Measurements from ENCODE around the gene NUAK1.
A peak's percentile ranks its signal among the peaks of the same experiment; 100 is the strongest.
"Not testable (repeated sequence)": the region's sequence is repeated elsewhere in the genome, so short reads cannot be mapped to it uniquely, and the experiment has no call there.

NUAK1 gene

DNA sequence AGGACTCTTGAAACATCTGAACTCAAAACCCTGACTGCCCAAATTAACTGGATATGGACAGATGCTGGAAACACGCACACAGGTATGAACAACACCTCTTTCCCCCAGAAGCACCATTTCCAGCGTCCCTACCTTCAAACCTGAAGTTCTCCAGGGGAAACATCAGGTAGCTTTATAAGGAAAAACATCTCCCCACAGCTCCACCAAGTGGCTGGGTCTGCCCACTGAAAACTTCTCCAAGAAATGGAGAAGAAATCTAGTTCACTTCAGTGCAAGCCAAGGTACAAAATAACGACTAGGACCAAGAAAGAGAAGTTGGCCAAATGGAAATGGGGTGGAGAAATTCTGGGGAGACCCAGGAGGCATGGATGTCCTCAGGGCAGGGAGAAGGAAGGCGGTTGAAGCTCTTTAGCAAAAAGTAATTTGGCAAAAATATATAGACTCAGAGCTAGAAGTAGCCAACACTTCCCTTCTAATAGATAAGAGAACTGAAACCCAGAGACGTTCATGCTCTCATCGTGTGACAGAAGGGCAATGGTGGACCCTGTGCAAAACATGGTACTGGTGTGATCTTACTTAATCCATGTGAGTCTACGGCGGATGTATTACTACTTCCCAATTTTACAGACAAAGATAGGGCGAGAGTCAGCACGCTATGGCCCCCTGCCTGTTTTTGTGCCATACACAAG lies 10.5 kb upstream of the NUAK1 start:
- H3K27ac ChIP-seq = no peak overlapping the region
- no peak for DNase-seq (ENCODE audit: low read depth, low spot score)

DNA sequence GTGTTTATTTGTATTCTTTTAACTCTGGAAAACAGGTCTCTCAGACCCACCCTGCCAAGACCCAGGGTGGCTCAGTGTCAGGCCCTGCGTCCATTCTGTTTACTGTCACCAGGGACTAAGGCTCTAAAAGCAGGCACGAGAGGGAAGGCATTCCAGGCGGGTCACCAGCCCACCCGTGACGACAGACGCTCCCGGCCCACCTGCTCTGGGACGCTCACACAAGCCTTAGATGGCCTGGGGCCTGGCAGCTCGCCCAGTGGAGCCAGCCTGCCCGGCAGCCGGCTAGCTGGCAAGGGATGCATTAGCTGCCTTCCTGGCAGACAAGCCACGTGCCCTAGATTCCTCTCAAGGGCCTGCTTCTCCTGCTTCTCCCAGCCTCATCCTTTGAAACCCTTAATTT lies 9.2 kb upstream of the NUAK1 start:
- H3K27ac ChIP-seq = no peak overlapping the region
- no peak for DNase-seq (ENCODE audit: low read depth, low spot score)

DNA sequence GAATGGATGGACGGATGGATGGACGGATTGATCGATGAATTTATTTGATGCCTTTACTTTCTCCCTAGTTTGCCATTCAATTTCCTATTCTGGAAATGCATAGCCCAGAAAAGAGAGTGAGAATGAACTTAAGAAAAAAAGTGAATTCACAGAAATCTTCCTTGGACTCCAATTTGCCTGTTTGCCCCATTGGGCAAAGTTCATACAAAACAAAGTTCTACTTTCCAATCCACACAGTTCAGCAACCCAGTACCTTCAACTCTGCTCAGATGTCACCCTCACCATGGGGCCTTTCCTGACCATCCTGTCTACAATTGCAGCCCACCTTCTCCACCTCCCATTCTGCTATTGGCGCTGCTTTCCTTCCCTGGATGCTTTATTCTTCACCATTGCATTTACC lies 8.2 kb upstream of the NUAK1 start:
- DNase-seq (ENCODE audit: low read depth, low spot score) = no peak
- H3K27ac ChIP-seq = no peak overlapping the region

DNA sequence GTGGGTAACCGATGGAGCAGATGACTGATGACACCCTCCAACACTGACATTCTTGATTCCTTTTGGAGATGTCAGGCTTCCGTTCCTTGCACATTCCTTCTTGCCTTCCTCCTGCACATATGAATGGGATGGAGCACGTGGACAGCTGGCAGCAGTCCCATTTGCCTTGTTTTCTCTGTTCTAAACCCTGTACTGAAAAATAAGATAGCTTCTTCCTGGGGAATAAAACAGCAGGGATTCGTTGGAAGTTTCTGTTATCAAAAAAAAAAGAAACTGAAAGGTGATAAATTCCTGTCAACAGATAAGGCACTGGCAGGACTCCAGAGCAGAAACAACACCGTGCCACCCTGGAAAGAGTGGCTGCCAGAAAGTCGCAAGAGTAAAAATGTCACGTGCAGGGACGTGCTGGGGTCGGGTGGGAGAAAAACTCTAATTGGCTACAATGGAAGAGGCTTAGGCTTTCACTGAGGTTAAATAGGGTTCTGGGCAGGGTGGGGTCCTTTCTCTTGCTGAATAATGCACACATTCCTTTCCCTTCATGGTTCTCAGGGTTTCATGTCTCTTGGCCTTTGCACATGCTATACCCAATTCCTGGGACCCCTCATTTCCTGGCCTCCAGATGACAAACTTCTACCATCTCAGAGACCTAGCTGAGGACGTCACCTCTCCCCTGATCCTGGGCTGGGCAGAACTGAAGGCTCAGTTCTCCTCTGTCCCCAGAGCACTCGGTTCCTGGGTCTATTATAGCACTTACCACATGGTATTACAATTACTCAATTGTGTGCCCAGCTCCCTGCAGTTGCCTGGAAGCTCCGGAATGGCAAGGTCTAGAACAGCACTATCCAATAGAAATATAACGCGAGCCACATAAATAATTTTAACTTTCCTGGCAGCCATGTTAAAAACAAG lies 7.0 kb upstream of the NUAK1 start:
- no peak for DNase-seq (ENCODE audit: low read depth, low spot score)
- no peak overlapping the region for H3K27ac ChIP-seq

DNA sequence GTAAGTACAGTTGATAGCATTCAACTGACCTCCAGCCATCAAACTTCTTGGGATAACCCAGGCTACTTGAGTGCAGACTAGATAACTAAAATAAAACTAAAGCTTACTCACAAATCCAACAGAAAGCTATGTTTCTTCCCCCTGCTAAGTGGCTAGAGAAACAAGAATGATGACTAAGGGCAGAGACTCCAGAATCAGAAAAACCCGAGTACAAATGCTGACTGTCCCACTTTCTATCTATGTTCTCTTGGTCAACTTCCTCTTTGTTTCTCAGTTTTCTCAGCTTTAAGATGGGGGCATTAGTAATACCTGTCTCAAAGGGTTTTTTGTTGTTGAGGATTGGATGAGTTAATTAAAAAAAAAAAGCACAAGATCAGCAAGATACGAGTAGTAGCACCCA lies 6.1 kb upstream of the NUAK1 start:
- H3K27ac ChIP-seq = no peak overlapping the region
- no peak for DNase-seq (ENCODE audit: low read depth, low spot score)

DNA sequence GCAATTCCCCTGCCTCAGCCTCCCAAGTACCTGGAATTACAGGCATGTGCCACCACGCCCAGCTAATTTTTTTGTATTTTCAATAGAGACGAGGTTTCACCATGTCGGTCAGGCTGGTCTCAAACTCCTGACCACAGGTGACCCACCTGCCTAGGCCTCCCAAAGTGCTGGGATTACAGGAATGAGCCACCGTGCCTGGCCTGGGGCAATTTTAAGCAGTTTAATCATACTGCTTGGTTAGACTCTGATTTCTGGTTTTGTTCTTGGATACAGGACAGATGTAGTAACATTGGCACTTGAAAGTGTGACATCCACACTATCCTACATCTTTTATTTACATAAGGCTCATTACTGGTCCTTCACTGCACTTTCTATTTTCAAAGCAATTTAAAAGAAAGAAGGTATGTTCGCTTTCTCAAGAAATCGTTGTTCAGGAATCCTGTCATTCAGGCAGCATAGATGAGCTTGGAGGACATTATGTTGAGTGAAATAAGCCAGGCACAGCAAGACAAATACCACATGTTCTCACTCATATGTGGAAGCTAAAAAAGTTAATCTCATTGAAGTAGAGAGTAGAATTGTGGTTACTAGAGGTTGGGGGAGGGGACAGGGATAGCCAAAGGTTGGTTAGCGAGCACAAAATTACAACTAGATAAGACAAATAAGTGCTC lies 4.0 kb upstream of the NUAK1 start:
- H3K27ac ChIP-seq = no peak overlapping the region
- no peak for DNase-seq (ENCODE audit: low read depth, low spot score)

DNA sequence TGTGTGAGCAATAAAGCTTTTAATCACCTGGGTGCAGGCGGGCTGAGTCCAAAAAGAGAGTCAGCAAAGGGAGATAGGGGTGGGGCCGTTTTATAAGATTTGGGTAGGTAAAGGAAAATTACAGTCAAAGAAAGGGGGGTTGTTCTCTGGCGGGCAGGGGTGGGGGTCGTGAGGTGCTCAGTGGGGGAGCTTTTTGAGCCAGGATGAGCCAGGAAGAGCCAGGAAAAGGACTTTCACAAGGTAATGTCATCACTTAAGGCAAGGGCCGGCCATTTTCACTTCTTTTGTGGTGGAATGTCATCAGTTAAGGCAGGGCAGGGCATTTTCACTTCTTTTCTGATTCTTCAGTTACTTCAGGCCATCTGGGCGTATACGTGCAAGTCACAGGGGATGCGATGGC lies 3.2 kb upstream of the NUAK1 start:
- not testable (repeated sequence) for H3K27ac ChIP-seq; DNase-seq (ENCODE audit: low read depth, low spot score)

DNA sequence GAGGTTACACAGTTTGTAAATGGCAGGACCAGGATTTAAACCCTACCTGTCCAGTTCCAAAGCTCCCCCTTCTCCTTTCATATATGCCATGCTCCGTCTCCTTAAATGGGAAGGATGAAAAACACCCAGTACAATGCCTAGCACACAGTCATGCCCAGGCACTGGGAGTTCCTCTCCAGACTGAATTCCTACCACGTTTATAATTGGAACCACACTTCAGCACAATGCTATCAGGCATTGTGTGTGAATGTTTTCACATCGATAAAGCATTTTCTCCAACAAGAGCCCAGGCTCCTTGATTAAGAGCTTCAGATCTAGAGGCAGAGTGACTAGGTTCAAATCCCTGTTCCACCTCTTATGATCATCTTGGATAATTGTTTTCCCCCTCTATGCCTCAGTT lies 2.7 kb upstream of the NUAK1 start:
- no peak overlapping the region for H3K27ac ChIP-seq
- no peak for DNase-seq (ENCODE audit: low read depth, low spot score)

DNA sequence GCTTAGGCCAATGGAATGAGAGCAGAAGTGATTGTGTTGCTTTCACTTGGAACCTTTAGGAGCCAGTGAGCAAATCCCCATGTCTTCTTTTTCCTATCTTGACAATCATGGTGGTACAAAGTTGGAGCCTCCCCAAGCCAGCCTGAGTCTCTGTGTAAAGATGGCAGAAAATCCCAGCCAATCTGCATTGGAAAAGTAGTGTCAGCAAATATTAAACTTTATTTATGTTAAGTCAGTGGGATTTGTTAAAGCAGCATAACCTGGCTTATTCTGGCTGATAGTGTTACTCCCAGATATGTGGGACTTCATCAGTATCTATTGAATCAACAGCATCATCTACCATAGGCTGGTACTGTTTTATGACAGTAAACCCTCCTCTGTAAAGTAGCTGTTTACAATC lies 2.2 kb upstream of the NUAK1 start:
- no peak overlapping the region for H3K27ac ChIP-seq
- DNase-seq (ENCODE audit: low read depth, low spot score) = no peak

DNA sequence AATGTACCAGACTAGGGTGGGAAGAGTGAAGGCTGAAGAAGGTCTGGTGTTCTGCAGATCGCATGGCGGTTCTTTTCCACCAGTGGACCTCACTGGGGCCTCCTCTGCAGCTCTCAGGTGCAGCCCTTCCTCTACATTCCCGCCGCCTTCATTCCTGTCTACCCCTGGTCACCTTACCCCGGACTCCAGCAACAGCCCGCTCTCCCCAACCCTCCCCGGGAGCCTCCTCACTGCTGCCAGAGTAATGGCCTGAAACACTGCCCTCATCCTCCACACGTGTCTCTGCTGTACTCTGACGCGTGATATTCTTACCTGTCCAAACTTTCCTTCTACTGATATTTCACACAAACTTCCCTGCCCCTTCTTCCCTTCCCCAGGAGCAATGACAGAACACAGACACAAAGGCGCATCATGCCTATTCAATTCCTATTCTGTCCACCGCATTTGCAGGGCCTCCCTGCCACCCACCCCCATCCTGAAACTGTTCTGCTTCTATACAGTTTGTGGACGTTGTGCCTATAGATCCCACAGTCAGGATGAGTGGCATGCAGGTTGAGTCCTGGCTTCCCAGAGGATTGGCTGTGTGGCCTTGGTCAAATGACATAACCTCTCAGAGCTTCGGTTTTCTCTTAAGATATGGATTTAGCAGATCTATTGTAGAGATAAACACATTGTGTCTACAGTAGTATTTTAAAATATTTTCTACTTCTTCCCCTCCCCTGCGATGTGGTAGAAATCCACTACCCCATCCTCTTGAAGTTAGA lies 1.7 kb upstream of the NUAK1 start:
- peak overlapping the region; percentile 83 for H3K27ac ChIP-seq
- DNase-seq (ENCODE audit: low read depth, low spot score) = no peak

DNA sequence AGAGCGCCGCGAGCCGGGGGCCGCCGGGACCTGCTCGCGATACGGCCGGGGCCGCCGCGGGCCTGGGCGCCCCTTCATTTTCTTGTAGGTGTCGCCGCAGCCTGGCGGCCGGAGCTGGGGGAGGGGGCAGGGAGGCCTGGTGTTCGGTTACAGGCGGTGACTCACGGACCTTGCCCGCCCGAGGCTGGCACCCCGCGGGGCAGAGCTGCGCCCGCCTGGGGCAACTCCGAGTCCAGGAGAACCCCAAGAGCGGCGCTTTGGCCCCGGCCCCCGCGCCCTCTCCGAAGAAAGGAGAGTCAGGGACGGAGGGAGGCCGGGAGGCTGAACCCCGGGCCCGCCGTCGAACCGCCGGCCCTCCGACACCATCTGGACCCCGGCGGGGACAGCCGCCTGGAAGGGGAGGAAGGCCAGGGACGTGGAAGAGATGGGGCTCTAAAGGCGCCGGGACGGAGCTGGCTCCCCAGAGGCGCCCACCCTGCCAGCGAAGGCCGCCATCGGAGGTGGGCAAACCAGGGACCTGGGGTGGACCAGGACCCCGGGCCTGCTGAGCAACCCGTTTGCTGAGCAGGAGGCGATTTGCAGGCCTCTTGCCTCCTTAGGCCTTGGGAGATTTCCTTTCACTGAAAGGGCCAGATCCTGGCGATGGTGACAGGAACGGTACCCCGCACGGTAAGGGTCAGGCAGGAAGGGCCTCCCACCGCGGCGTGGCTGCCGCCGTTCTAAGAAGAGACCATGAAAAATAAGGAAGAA lies 843 bp upstream of the NUAK1 start:
- peak overlapping the region; percentile 83 for H3K27ac ChIP-seq
- DNase-seq (ENCODE audit: low read depth, low spot score) = no peak

DNA sequence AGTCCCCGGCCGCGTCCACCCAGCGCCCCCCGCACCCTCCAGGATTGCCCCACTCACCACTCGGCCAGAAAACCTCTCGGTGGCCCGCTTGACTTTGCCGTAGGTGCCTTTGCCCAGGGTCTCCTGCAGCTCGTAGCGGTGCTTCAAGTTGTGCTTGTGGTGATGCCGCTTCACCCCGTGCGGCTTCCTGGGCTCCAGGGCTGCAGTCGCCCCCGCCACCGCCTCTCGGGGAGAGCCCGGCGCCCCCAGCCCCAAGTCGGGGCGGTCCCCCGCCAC lies 459 bp downstream of the NUAK1 start:
- DNase-seq (ENCODE audit: low read depth, low spot score) = no peak
- H3K27ac ChIP-seq = peak overlapping the region; percentile 83

DNA sequence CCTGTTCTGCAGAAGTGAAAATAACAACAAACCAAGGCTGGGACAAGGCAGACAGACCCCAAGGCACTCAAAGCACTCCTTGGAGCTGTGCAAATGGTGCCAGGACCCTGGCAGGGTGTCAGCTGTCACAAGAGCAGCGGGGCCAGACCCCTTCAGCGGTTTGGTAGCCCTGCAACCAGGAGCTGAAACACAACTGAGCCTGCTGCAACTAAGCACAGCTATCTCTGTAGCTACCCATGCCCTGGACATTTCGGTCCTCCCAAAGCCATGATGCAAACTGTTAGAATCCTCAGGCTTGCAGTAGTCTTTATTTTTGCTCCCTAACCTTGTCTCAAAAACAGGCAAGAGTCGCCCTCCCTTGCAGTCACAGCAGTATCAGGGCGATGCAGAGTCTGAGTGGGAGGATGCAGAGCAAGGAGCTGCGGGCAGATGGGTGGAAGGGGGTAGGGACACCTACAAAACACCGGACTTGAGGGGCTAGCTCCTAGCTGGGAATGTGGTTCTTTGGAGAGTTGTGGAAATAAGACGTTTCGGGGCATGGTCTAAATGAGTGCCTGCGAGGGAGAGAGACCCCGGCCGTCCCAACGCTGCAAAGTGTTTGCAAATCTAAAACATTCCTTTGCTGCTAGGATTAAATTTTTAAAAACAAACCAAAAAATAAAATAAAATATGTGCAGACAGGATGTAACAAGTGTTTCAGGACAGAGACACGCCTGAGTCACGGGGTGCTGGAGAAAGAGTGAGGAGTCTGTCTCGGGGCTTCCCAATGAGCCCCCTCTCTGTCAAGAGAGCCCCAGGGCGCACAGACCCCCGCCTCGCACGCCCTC lies 1.0 kb downstream of the NUAK1 start:
- H3K27ac ChIP-seq = peak overlapping the region; percentile 83
- no peak for DNase-seq (ENCODE audit: low read depth, low spot score)

DNA sequence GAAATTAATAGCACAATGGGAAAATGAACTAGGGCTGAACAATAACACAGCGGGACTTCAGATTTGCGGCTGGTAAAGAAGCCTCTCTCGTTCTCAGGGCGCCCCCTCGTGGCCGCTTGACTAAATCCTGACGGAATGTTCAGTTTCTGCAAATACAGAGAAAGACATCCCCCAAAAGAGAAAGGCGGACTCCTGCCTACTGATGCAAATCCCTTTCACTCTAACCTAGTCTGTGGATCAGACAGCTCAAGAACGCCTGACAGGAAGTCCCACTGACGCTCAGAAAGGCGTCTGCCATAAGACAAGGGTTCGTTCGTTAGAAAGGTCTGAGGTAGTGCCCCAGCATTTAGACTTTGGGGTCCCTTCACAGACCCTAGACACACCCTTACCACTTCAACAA lies 2.5 kb downstream of the NUAK1 start:
- no peak for DNase-seq (ENCODE audit: low read depth, low spot score)
- peak overlapping the region; percentile 83 for H3K27ac ChIP-seq

DNA sequence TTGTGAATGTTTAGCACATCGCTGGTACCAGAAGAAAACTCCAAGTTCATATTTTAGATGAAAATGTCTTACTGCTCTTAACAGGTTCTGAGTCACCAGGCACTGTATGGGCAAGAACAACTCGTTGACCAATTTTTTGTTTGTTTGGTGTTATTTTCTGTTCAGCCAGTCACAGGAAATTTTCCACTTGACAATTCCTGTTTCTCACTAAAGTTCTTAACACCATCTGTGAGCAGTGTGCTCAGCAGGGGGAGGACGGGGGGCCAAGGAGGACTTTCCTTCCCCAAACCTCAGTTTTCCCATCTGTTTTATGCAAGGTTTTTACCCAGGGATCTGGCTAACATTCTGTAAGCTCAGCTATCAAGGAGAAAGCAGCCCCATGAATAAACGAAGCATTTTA lies 3.0 kb downstream of the NUAK1 start:
- no peak for DNase-seq (ENCODE audit: low read depth, low spot score)
- peak overlapping the region; percentile 83 for H3K27ac ChIP-seq

DNA sequence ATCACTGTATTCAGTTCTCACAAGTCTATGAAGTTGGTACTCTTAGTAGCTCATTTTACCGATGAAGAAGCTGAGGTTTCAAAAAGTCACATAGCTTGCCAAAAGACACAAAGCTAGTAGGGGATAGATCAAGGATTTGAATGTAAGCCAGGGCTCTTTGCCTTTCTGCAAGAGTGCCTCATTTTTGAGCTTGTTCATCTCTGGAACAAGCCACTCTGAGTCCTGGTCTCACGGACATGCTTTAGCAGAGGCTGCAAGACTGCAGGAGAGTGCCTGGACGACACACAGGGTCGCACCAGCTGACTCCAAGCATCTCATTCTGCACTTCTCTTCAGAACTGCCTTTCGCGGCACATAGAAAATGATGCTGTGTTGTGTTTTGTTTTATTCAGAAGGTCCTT lies 3.7 kb downstream of the NUAK1 start:
- DNase-seq (ENCODE audit: low read depth, low spot score) = no peak
- H3K27ac ChIP-seq = no peak overlapping the region

DNA sequence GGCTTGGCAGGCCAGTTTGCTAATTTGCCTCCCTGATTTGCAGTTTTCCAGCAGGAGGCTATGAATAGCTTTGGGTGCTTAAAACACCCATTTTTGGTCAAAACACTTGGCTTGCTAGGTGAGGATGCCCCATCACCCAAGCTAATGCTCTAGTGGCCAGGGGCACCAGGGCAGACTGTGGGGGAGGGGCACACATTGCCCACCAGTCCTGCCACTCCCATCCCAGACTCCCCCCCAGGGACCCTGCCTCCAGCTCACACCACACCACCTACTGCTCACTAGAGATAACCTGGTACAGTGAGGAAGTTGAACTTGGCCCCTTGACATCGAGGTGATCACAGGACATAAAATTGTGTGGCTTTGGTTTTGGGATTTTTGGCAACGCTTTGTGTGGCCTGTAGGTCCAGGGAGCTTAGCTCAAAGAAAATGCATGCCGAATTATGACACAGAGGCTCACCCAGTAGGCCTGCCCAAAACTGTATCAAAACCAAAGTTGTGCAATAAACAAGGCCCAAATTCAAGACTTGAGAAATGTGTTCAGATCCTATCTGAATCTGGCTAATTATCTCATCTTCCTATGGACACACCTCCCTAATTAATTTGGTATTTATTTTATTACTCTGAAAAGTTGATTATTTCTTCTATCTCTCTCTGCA lies 4.3 kb downstream of the NUAK1 start:
- peak overlapping the region; percentile 46 for H3K27ac ChIP-seq
- DNase-seq (ENCODE audit: low read depth, low spot score) = no peak

DNA sequence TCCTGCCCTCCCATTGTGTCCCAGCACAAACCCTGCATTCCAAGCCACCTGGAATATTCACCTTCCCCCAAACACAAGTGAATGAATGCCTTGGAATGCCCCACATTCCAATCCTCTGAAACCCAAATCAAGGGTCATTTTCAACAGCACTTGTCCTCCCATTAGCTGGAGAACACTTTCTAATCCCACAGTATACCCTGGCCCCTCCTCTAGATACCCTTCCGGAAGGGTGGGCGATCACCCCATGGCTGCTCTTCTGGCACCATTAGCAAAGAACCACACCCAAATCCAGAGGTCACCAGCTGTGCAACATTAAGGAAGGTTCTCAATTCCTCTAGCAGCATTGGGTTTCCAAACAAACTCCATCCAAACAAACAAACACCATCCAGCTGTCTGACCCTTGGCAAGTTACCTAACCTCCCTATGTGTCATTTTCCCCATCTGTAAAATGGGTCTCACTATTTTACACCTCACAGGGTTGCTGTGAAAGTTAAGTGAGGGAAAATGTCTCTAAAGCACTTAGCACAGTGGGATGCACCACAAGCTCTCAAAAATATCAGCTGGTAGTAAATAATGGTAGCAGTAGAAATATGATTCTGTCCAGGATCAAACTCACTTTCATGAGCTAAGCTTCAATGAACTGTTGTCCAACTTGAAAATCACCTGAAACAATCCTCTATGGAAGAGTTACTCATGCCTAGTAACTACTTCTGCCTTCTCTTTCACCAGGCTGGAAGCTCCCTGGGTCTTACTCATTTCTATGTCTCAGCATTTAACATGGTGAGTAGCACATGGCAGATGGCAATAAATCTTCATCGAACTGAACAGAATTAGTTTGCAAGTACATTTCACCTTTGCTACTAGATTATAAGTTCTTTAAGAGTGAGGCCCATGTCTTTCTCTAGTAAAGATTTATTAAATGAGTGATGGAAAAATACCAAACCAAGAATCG lies 5.3 kb downstream of the NUAK1 start:
- peak; percentile 72 for DNase-seq (ENCODE audit: low read depth, low spot score)
- H3K27ac ChIP-seq = peak overlapping the region; percentile 46
